NB4 (cell line): ENCODE data around the gene IGFL1.

Source experiments
- CTCF ChIP-seq: IDR thresholded peaks from one replicate; pipeline ENCODE4 v1.5.1; 2012; ENCODE audit warnings: low read depth, low read length
- MAX ChIP-seq: IDR thresholded peaks from 2 replicates; pipeline ENCODE4 v1.6.1; 2011; ENCODE audit warnings: low read depth, low read length
- MYC ChIP-seq: IDR thresholded peaks from 2 replicates; pipeline ENCODE4 v1.6.1; 2011; ENCODE audit warnings: low read depth, low read length
- POLR2A ChIP-seq: IDR thresholded peaks from 2 replicates; pipeline ENCODE4 v1.6.1; 2011; ENCODE audit warnings: mild to moderate bottlenecking; ENCODE audit not compliant: insufficient read length; ENCODE audit errors: extremely low read depth

GRCh38 chr19:46225558-46226004 lies 4.0 kb upstream of the IGFL1 start:
- TF ChIP-seq CTCF (no peak), POLR2A (no peak), MAX (no peak), MYC (no peak)
